GM19240 (cell line): ENCODE measurements around the gene APLN.

Experiments used
- DNase-seq: peaks from one replicate; pipeline ENCODE4 v3.0.0; 2011; ENCODE audit warnings: low spot score; ENCODE audit not compliant: insufficient read length

The APLN gene

GRCh38 chrX:129641941-129642340 lies 12.8 kb downstream of the APLN start:
- DNase-seq = no peak

- no peak for DNase-seq
These were observed 13.3 kb downstream of the APLN start for GRCh38 chrX:129641469-129641868.

GRCh38 chrX:129640737-129641136 lies 14.0 kb downstream of the APLN start:
- DNase-seq = no peak

DNA sequence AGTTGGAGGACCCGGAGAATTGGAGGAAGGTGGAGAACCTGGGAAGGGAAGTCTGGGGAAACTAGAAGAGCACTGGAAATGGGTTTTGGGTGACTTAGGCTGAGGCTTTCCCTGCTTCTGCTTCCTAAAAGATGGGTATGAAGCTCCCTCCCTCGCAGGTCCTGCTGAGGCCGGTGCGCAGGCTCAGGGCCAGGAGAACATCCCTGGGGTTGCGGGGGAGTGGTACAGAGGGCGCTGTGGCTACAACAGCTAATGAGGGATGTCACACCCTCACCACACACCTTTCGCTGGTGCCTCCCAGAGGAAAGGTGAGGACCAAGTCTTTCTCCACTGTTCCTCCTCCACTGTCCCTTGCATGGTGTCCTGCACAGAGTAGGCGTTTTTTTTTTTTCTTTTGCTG lies 15.8 kb downstream of the APLN start:
- no peak for DNase-seq

DNA sequence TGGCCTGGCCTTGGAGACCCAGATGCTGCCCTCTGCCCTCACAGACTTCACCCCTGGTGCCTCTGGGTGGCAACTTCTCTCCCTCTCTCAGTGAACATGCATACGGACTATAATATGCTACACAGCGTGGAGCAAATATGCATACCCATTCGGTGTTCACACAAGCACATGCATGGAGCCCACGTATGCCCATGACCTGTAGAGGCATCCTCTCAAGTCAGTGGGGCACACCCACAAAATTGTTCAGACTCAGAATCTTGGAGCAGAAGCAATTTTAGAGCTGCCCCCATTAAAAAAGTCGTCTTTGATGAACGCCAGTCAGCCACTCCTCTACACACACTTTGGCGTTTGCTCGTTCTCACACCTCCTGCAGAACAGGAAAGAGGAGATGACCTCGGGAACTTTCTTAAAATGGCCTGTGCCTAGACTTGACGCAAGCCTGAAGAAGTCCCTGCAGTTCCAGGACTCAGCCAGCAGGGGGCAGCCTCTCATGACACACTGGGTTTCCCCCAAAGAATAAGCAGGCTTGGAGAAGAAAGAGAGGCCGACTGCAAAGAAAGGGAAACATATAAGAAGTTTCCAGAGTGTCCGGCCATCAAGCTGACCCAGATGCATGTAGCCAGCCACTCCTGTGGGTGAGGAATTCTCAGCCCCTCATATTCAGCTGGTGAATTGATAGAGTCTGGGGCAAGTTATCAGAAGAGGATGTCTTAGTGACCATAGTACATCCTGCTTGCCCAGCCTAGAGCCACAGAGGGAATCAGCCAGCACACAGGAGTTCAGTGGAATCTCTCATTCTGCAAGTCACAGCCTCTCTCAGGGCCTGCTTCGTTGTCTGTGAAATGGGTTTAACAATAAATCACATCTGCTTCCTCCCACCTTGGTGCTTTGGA lies 17.3 kb downstream of the APLN start:
- DNase-seq = peak; percentile 51

GRCh38 chrX:129636175-129636681 lies 18.5 kb downstream of the APLN start:
- DNase-seq = no peak

GRCh38 chrX:129634541-129634940 lies 20.2 kb downstream of the APLN start:
- DNase-seq = no peak

- no peak for DNase-seq
These were observed 22.3 kb downstream of the APLN start for GRCh38 chrX:129632443-129632842.

DNA sequence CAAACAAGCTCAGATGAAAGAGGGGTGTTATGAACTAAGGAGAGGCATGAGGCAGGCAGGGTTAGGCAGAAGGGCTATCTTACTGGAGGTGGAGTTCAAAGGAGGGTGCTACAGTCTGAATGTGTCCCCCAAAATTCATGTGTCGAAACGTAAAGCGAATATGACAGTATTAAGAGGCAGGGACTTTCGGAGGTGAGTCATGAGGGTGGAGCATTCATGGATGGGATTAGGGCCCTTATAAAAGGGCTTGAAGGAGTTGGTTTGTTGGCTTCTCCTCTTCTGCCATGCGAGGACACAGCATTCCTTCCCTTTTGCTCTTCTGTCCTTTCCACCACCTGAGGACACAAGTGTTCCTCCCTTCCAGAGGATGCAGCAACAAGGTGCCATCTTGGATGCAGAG lies 22.9 kb downstream of the APLN start:
- no peak for DNase-seq

GRCh38 chrX:129629837-129630236 lies 24.9 kb downstream of the APLN start:
- DNase-seq = no peak

DNA sequence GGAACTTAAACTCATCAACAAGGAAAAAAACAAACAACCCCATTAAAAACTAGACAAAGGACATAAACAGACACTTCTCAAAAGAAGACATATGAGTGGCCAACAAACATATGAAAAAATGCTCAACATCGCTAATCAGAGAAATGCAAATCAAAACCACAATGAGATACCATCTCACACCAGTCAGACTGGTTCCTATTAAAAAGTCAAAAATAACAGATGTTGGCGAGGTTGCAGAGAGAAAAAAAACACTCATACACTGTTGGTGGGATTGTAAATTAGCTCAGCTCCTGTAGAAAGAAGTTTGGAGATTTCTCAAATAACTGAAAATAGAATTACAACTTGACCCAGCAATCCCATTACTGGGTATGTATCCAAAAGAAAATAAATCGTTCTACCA lies 28.7 kb downstream of the APLN start:
- no peak for DNase-seq

DNA sequence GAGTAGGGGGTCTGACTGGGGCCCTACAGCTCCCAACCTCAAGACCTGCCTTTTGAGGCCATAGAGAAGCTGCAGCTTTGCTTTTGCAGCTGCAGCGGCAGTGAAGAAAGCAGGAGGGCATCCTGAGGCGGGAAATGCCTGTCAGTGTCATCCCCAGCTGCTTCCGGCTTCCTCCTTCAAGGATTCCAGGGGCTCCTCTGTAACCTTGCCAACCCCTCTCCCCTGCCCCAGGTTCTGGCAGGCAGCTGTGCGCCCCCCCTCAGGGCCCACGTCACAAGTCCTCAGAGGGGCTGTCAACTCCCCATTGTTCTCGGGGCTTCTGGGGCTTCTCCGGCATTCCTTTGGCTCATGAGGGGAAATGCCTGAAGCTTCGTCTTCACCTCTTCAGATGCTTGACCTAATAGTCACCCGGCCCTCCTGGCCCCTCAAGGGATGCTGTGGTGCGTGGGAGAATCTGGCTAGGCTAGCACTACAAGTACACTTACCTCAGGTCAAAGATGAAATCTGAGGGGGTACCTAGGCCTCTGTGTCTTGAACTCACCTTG lies 31.9 kb downstream of the APLN start:
- no peak for DNase-seq

- DNase-seq = no peak
These were observed 35.8 kb downstream of the APLN start for GRCh38 chrX:129618997-129619396.

GRCh38 chrX:129617420-129617819 lies 37.3 kb downstream of the APLN start:
- DNase-seq = no peak

DNA sequence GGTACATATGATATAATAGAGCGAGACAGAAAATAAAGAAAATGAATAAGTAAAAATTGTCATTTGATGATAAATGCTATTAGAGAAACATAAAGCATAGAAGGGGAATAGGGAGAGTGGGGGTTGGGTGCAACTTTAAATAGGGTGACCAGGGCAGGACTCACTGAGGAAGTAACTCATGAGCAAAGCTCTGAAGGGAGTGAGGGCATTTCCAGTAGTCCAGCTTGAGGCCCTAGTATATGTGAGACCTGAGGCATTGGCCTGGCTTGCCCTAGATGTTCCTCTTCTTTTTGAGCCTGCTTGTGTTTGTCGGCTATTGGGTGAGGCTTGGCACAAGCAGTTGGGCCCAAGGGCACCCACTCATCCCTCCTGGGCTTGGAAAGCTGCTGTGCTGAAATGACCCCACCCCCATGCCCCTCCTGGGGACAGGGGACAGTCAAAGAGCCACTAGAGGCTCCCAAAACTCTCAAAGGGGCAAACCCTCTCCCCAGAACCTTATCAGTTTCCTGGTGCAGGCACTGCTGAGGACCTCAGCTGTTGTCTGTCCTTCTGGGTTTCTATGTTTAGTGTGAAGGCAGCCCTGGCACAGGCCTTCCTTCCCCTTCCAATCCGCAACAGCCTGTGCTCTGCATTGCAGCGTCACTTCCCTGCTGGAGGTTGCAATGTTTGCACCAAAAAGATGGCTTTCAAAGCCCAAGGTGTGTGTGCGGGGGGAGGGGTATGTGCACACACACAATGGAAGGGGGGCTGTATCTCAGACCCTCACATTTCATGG lies 40.1 kb downstream of the APLN start:
- DNase-seq = no peak

GRCh38 chrX:129613596-129613995 lies 41.2 kb downstream of the APLN start:
- DNase-seq = no peak

DNA sequence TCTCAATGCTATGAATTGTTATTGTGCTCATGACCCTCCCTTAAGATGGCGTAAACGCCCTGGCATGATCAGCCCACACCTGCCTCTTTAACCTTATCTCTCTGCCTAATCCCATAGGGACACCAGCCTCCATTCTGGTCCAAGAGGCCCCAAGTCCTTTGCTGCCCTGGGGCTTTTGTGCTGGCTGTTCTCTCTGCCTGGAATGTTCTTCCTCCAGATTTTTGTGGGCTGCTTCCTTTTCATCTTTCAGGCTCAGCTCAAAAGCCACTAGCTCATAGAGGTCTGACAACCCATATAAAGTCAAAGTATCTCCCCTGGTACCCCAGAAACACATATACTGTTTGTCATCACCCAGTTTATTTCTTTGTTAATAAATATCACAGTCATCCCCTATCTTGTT lies 42.4 kb downstream of the APLN start:
- DNase-seq = no peak

GRCh38 chrX:129609395-129609794 lies 45.4 kb downstream of the APLN start:
- DNase-seq = no peak

DNA sequence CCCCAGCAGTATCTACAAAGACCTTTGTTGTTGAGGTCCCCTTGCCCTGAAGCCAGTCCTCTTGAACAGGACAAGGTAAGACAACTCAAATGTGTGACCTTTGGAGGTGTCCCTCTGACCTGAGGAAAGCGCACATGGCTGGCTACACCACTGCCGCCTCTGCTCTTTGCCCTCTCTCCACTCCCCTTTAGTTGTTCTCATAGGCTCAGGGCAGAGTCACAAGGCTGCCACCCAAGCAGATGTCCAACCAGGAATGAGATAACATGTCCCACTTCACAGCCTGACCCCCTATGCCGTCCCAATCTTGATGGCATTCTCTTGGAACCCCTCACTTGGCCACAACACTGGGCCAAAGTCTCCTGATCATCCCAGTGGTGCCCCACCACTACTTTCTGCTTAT lies 46.3 kb downstream of the APLN start:
- no peak for DNase-seq

GRCh38 chrX:129606918-129607317 lies 47.8 kb downstream of the APLN start:
- peak; percentile 55 for DNase-seq

- DNase-seq = no peak
These were observed 53.8 kb downstream of the APLN start for GRCh38 chrX:129600981-129601424.

- DNase-seq = no peak
These were observed 54.8 kb downstream of the APLN start for GRCh38 chrX:129599996-129600395.
